PC-3 (cell line): ENCODE results near the gene ANKRD2. TPM values are rescaled to one million over a fixed set of nuclear protein-coding genes. Genes with fewer than 3 reads are reported as not detected.

ENCODE experiments used
- ATAC-seq: fragments of 200-7000 bp; cut with Tn5 transposase; 2 replicates; pipeline ENCODE4 v1.9.1; 2020; ENCODE audit warnings: mild to moderate bottlenecking, moderate library complexity
- BruUV-seq: library from RNA; stranded (reverse); fragments of 400-500 nt; replicated peaks from 2 replicates; lab custom pipeline; 2021; lab: Mats Ljungman, UMichigan
- CTCF ChIA-PET: fragments of 300-600 bp; sonication (Branson Sonifier 250); formaldehyde crosslinking; loops from one replicate; lab custom pipeline; 2022; ENCODE audit warnings: antibody characterized with exemption; lab: Charles Lee
- POLR2A ChIA-PET: fragments of 300-600 bp; sonication (Branson Sonifier 250); formaldehyde crosslinking; loops from one replicate; lab custom pipeline; 2022; ENCODE audit warnings: antibody characterized with exemption; ENCODE audit not compliant: unreplicated experiment; lab: Charles Lee
- DNase-seq: peaks from one replicate; pipeline ENCODE4 v3.0.0-alpha.2; 2015
- H2AFZ ChIP-seq: fragments of 300-600 bp; sonication (generic); 2 replicates; pipeline ENCODE4 v1.6.0; 2016; ENCODE audit warnings: antibody characterized with exemption, low read length
- H3F3A ChIP-seq: fragments of 300-600 bp; sonication (generic); one replicate; pipeline ENCODE4 v1.6.0; 2017; ENCODE audit warnings: antibody characterized with exemption, low read length, control low read depth, mild to moderate bottlenecking; ENCODE audit not compliant: unreplicated experiment
- H3K27ac ChIP-seq: fragments of 300-600 bp; sonication (generic); 2 replicates; pipeline ENCODE4 v1.5.1; 2016; ENCODE audit warnings: mild to moderate bottlenecking, low read length
- H3K27me3 ChIP-seq: fragments of 300-600 bp; sonication (generic); 2 replicates; pipeline ENCODE4 v1.6.1; 2016; ENCODE audit warnings: low read length, mixed read lengths
- H3K36me3 ChIP-seq: fragments of 300-600 bp; sonication (generic); 2 replicates; pipeline ENCODE4 v1.6.1; 2016; ENCODE audit warnings: low read depth, mixed run types, low read length, mixed read lengths
- H3K4me1 ChIP-seq: fragments of 300-600 bp; sonication (generic); 2 replicates; pipeline ENCODE4 v1.5.1; 2016; ENCODE audit warnings: low read length; ENCODE audit not compliant: insufficient read depth
- H3K4me2 ChIP-seq: fragments of 300-600 bp; sonication (generic); 2 replicates; pipeline ENCODE4 v1.6.0; 2016; ENCODE audit warnings: low read length
- H3K4me3 ChIP-seq: fragments of 300-600 bp; sonication (generic); 2 replicates; pipeline ENCODE4 v1.5.1; 2016; ENCODE audit warnings: mild to moderate bottlenecking, low read length, mixed read lengths
- H3K79me2 ChIP-seq: fragments of 300-600 bp; sonication (generic); 2 replicates; pipeline ENCODE4 v1.6.1; 2017; ENCODE audit warnings: low read length, mixed read lengths
- H3K9ac ChIP-seq: fragments of 300-600 bp; sonication (generic); 2 replicates; pipeline ENCODE4 v1.6.0; 2016; ENCODE audit warnings: mild to moderate bottlenecking, low read length
- H3K9me2 ChIP-seq: fragments of 300-600 bp; sonication (generic); replicated peaks from 2 replicates; pipeline ENCODE4 v1.6.1; 2016; ENCODE audit warnings: mixed run types, low read length, mixed read lengths
- H3K9me3 ChIP-seq: fragments of 300-600 bp; sonication (generic); 2 replicates; pipeline ENCODE4 v1.6.1; 2016; ENCODE audit warnings: low read length, mixed read lengths
- H4K20me1 ChIP-seq: fragments of 300-600 bp; sonication (generic); 2 replicates; pipeline ENCODE4 v1.6.1; 2016; ENCODE audit warnings: low read length, mixed read lengths
- EZH2 ChIP-seq: fragments of 300-600 bp; sonication (generic); IDR thresholded peaks from one replicate; pipeline ENCODE4 v1.6.1; 2017; ENCODE audit warnings: antibody characterized with exemption, mild to moderate bottlenecking, low read length; ENCODE audit not compliant: unreplicated experiment
- EZH2phosphoT487 ChIP-seq: fragments of 300-600 bp; sonication (generic); IDR thresholded peaks from 2 replicates; pipeline ENCODE4 v1.6.1; 2018; ENCODE audit warnings: mild to moderate bottlenecking, antibody characterized with exemption, low read length, borderline replicate concordance
- intact Hi-C: fragments of 100-400 bp; cut with micrococcal nuclease; formaldehyde crosslinking; loops from 2 replicates; pipeline ENCODE4 v1.9.0; 2023
- total RNA-seq: library from RNA; depleted of rRNA; stranded (reverse); fragments of >200 nt; gene quantifications from 2 replicates; pipeline ENCODE4 v1.2.3, GENCODE V29; 2014
- TF ChIP-seq, protein P1 (sequence below): fragments of 300-600 bp; sonication (generic); conservative IDR thresholded peaks from 2 replicates; pipeline ENCODE4 v1.5.1; 2017; ENCODE audit warnings: antibody characterized with exemption, low read depth, mild to moderate bottlenecking, low read length

The ANKRD2 gene
- total RNA-seq, 1 experiment from 2014 or later, result 1.8 TPM

DNA sequence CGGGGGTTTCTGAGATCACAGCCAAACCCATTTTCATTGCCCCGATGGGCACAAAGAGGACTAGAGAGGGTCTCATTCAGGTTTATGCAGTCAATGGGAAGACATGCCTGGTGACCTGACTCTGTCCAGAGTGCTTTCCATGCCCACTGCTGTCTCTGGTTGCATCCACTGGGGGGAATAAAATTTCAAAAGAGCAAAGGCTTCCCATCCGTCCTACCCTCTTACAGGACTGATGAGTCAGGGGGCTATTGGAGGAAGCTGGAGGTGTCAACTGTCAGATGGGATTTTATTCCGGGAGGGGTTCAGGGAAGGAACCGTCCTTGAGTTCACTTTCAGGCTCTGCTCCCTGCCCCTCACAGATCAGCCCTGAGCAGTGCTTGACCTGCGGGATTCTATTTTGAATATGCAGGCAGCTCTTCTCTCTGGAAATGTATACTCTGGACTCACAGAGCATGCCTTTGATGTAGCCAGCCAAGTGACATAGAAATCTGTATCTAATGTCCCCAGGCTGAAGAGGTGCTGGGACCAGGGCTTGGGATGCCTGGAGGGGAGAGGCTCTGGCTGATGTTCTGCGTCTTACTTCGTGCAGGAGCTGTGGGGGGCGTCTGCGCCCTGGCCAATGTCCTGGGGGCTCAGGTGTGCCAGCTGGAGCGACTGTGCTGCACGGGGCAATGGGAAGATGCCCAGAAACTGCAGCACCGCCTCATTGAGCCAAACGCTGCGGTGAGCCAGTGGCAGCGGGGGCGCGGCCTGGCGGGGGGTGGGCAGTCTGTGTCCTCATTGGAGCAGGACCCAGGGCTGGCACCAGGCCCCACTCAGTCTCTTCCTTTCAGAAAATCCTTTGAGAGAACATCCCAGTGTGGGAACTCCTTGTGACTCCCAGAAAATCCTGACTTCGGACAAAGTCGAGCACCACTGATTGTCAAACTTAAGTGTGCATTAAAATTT, 29.0 kb downstream of the ANKRD2 start:
- peaks cover 17% of the 10 kb centered on the region for H3K4me1 ChIP-seq
- no peaks in the 10 kb centered on the region for H3K79me2 ChIP-seq
- TF ChIP-seq EZH2 (no peak), EZH2phosphoT487 (no peak)
- TF ChIP-seq, protein P1, sequence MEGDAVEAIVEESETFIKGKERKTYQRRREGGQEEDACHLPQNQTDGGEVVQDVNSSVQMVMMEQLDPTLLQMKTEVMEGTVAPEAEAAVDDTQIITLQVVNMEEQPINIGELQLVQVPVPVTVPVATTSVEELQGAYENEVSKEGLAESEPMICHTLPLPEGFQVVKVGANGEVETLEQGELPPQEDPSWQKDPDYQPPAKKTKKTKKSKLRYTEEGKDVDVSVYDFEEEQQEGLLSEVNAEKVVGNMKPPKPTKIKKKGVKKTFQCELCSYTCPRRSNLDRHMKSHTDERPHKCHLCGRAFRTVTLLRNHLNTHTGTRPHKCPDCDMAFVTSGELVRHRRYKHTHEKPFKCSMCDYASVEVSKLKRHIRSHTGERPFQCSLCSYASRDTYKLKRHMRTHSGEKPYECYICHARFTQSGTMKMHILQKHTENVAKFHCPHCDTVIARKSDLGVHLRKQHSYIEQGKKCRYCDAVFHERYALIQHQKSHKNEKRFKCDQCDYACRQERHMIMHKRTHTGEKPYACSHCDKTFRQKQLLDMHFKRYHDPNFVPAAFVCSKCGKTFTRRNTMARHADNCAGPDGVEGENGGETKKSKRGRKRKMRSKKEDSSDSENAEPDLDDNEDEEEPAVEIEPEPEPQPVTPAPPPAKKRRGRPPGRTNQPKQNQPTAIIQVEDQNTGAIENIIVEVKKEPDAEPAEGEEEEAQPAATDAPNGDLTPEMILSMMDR, result no peak
- DNase-seq (no peak), ATAC-seq (no peak)
- no peak overlapping the region for H3K4me3 ChIP-seq
- no peaks in the 10 kb centered on the region for H3K9me3 ChIP-seq
- intact Hi-C loops, result no loop called here
- H2AFZ ChIP-seq, result no peak overlapping the region
- no peaks in the 10 kb centered on the region for H3K27me3 ChIP-seq
- ChIA-PET CTCF (no interaction called here), POLR2A (no interaction called here)
- no peak overlapping the region for H3K4me2 ChIP-seq
- H3K36me3 ChIP-seq, result no peaks in the 10 kb centered on the region
- H3K27ac ChIP-seq, result no peak overlapping the region
- no peaks in the 10 kb centered on the region for H4K20me1 ChIP-seq
- no peaks in the 10 kb centered on the region for H3K9me2 ChIP-seq
- BruUV-seq, result no TSS peak
- H3K9ac ChIP-seq, result no peak overlapping the region
- peaks cover 5% of the 10 kb centered on the region for H3F3A ChIP-seq

DNA sequence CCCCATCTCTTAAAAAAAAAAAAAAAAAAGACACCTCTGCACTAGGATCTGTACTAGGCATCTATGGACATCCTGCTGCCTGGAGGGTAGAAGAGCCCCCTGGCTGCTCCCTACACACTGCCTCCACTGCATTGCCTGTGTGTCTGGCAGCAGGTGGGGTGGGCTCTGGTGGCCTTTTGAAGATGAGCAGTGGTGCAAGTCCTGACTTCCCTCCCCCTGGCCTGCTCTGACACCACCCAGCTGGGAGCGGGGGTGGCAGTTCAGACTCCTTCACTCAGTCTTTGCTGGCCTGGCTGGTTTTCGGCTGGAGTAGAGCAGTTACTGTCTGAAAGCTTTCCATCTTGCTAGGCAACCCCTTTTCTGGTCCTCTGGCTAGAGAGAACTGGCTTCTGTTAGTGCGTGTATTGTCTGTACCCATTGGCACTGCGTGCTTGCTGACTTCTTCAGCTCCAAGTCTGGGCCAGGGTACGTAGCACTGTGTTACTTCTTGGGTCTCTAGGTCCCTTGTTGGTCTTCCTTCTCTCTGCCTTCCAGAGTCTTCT, 34.6 kb downstream of the ANKRD2 start:
- intact Hi-C loops, result no loop called here
- H3F3A ChIP-seq, result no peaks in the 10 kb centered on the region
- no peaks in the 10 kb centered on the region for H3K79me2 ChIP-seq
- H3K4me3 ChIP-seq, result no peak overlapping the region
- no peaks in the 10 kb centered on the region for H3K36me3 ChIP-seq
- no peaks in the 10 kb centered on the region for H4K20me1 ChIP-seq
- no peaks in the 10 kb centered on the region for H3K27me3 ChIP-seq
- H3K9me2 ChIP-seq, result no peaks in the 10 kb centered on the region
- POLR2A ChIA-PET, result no interaction called here
- H3K27ac ChIP-seq, result no peak overlapping the region
- no peaks in the 10 kb centered on the region for H3K4me1 ChIP-seq
- no peaks in the 10 kb centered on the region for H3K9me3 ChIP-seq
- H3K9ac ChIP-seq, result no peak overlapping the region
- H2AFZ ChIP-seq, result no peak overlapping the region
- H3K4me2 ChIP-seq, result no peak overlapping the region
- ATAC-seq (no peak), DNase-seq (no peak)
- TF ChIP-seq, protein P1, result no peak
- TF ChIP-seq EZH2 (no peak), EZH2phosphoT487 (no peak)
- no TSS peak for BruUV-seq
- CTCF ChIA-PET, result no interaction called here
